PC-9 (cell line): Measurements from ENCODE around the gene ZNF776.

Experiments used
- EZH2 ChIP-seq: fragments of 200-600 bp; sonication (generic); IDR thresholded peaks from 2 replicates; pipeline ENCODE4 v1.8.0; 2017; ENCODE audit warnings: antibody characterized with exemption, low read depth
- TF ChIP-seq, protein P1 (sequence below): fragments of 200-600 bp; sonication (generic); conservative IDR thresholded peaks from 2 replicates; pipeline ENCODE4 v1.6.1; 2017; ENCODE audit warnings: mixed run types, antibody characterized with exemption, mild to moderate bottlenecking, moderate library complexity

DNA sequence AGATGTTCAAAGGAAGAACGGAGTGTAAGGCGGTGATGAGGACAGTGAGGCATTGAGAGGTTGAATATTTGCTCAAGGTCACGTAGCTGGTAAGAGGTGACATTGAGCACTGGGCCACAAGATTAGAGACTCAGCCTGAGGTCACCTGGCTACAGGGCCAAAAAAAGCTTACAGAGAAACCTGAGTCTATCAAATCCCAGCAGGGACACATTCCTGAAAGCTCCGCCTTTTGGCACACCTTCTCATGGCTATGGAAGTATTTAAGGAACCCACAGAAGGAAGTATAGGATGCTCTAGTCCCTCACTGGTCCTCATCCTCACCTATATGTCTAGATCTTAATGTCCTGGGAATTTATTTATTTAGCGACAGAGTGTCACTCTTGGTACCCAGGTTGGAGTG is 40.3 kb downstream of the ZNF776 start:
- TF ChIP-seq, protein P1, sequence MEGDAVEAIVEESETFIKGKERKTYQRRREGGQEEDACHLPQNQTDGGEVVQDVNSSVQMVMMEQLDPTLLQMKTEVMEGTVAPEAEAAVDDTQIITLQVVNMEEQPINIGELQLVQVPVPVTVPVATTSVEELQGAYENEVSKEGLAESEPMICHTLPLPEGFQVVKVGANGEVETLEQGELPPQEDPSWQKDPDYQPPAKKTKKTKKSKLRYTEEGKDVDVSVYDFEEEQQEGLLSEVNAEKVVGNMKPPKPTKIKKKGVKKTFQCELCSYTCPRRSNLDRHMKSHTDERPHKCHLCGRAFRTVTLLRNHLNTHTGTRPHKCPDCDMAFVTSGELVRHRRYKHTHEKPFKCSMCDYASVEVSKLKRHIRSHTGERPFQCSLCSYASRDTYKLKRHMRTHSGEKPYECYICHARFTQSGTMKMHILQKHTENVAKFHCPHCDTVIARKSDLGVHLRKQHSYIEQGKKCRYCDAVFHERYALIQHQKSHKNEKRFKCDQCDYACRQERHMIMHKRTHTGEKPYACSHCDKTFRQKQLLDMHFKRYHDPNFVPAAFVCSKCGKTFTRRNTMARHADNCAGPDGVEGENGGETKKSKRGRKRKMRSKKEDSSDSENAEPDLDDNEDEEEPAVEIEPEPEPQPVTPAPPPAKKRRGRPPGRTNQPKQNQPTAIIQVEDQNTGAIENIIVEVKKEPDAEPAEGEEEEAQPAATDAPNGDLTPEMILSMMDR: no peak
- no peak for TF ChIP-seq EZH2
